22Rv1 (cell line): ENCODE results near the gene BICRA.

ENCODE experiments used
- CTCF ChIP-seq: fragments of 450-650 bp; IDR thresholded peaks from 2 replicates; pipeline ENCODE4 v1.5.1; 2017; ENCODE audit warnings: mild to moderate bottlenecking
- ZFX ChIP-seq: fragments of 450-650 bp; IDR thresholded peaks from 2 replicates; pipeline ENCODE4 v1.6.1; 2017; ENCODE audit warnings: antibody characterized with exemption, borderline replicate concordance

- TF ChIP-seq CTCF (no peak), ZFX (no peak)
Measured at GRCh38 chr19:47691090-47691489, 82.2 kb downstream of the BICRA start.
